B cell (primary cell): ENCODE results near the gene IL34. TPM values are rescaled to one million over a fixed set of nuclear protein-coding genes. Genes with fewer than 3 reads are reported as not detected.

ENCODE experiments used
- ATAC-seq: fragments of 200-7000 bp; cut with Tn5 transposase; one replicate; pipeline ENCODE4 v1.10.0; 2021; ENCODE audit warnings: low read depth, mild to moderate bottlenecking, moderate number of reproducible peaks, moderate library complexity
- CTCF ChIA-PET: fragments of 350-600 bp; sonication (Branson Sonifier 250); formaldehyde crosslinking; loops from one replicate; lab custom pipeline; 2021; ENCODE audit warnings: antibody characterized with exemption, inconsistent platforms; lab: Charles Lee
- POLR2A ChIA-PET: fragments of 350-600 bp; sonication (Branson Sonifier 250); formaldehyde crosslinking; loops from one replicate; lab custom pipeline; 2021; ENCODE audit warnings: antibody characterized with exemption; lab: Charles Lee
- DNase-seq: peaks from one replicate; pipeline ENCODE4 v3.0.0; 2013
- H2AFZ ChIP-seq: 2 replicates; pipeline ENCODE4 v1.6.1; 2012; ENCODE audit warnings: mild to moderate bottlenecking, low read depth, low read length; ENCODE audit not compliant: insufficient read depth, poor library complexity, severe bottlenecking
- H3K27ac ChIP-seq, 2 donors: 1 replicate in 1 of 2; 2 replicates in 1 of 2; pipeline ENCODE4 v1.5.1; 2012 to 2013; ENCODE audit warnings: low read length in 2 of 2, mild to moderate bottlenecking in 2 of 2, moderate library complexity in 1 of 2
- H3K27me3 ChIP-seq, 4 experiments: fragments of 200-600 bp in 1 of 4; sonication (generic) in 1 of 4; replicated peaks in 1 of 4; 1 replicate in 2 of 4; 2 replicates in 2 of 4; pipeline versions ENCODE4 v1.6.1 to v1.7.0; 2013 to 2016; ENCODE audit warnings: low read length in 3 of 4, mild to moderate bottlenecking in 2 of 4, mixed read lengths in 1 of 4, moderate library complexity in 1 of 4; ENCODE audit not compliant: insufficient read depth in 4 of 4, control insufficient read depth in 3 of 4; ENCODE audit errors: control extremely low read depth in 1 of 4
- H3K36me3 ChIP-seq, 2 experiments: replicated peaks in 1 of 2; 1 replicate in 1 of 2; 2 replicates in 1 of 2; pipeline versions ENCODE4 v1.6.1 to v1.7.1; 2013; ENCODE audit warnings: low read length in 1 of 2; ENCODE audit not compliant: insufficient read depth in 2 of 2, control insufficient read depth in 1 of 2; ENCODE audit errors: control extremely low read depth in 1 of 2, extremely low read depth in 1 of 2
- H3K4me1 ChIP-seq, 2 donors: fragments of 200-600 bp in 1 of 2; sonication (generic) in 1 of 2; 1 replicate in 1 of 2; 2 replicates in 1 of 2; pipeline versions ENCODE4 v1.5.1 to v1.6.1; 2013 to 2017; ENCODE audit warnings: low read length in 2 of 2; ENCODE audit not compliant: control insufficient read depth in 2 of 2, insufficient read depth in 2 of 2
- H3K4me2 ChIP-seq: replicated peaks from 2 replicates; pipeline ENCODE3; 2012; ENCODE audit warnings: mild to moderate bottlenecking, low read depth, low read length; ENCODE audit not compliant: poor library complexity, severe bottlenecking
- H3K4me3 ChIP-seq, 5 experiments: fragments of 200-600 bp in 1 of 5; sonication (generic) in 1 of 5; 1 replicate in 3 of 5; 2 replicates in 2 of 5; pipeline versions ENCODE4 v1.5.1 to v1.7.0; 2011 to 2016; ENCODE audit warnings: low read length in 4 of 5, mild to moderate bottlenecking in 4 of 5, low read depth in 2 of 5, control low read depth in 1 of 5, moderate library complexity in 1 of 5; ENCODE audit not compliant: insufficient read depth in 1 of 5; ENCODE audit errors: control extremely low read depth in 1 of 5, extremely low read depth in 1 of 5
- H3K79me2 ChIP-seq: fragments of 200-600 bp; sonication (generic); one replicate; pipeline ENCODE4 v1.6.0; 2016; ENCODE audit warnings: low read length; ENCODE audit not compliant: control insufficient read depth, insufficient read depth
- H3K9ac ChIP-seq: fragments of 200-600 bp; sonication (generic); 2 replicates; pipeline ENCODE4 v1.6.1; 2017; ENCODE audit warnings: mild to moderate bottlenecking, low read length, moderate library complexity
- H3K9me3 ChIP-seq, 3 donors: one replicate each; pipeline versions ENCODE4 v1.6.1 to v1.7.1; 2013; ENCODE audit warnings: low read length in 2 of 3; ENCODE audit not compliant: control insufficient read depth in 2 of 3, insufficient read depth in 1 of 3; ENCODE audit errors: control extremely low read depth in 1 of 3
- H4K20me1 ChIP-seq: 2 replicates; pipeline ENCODE4 v1.6.0; 2012; ENCODE audit warnings: mild to moderate bottlenecking, low read length; ENCODE audit not compliant: insufficient read depth, control insufficient read depth, poor library complexity, severe bottlenecking
- H3K27ac Mint-ChIP-seq: one replicate; pipeline ENCODE4 v1.8.0; 2021; ENCODE audit warnings: mixed read lengths
- H3K27me3 Mint-ChIP-seq: one replicate; pipeline ENCODE4 v1.8.0; 2021; ENCODE audit warnings: mixed read lengths
- H3K4me1 Mint-ChIP-seq: one replicate; pipeline ENCODE4 v1.8.0; 2021; ENCODE audit warnings: mixed read lengths
- H3K4me3 Mint-ChIP-seq: one replicate; pipeline ENCODE4 v1.8.0; 2021; ENCODE audit warnings: mixed read lengths
- H3K9me3 Mint-ChIP-seq: one replicate; pipeline ENCODE4 v1.8.0; 2022; ENCODE audit warnings: mixed read lengths; ENCODE audit not compliant: insufficient read depth
- EZH2 ChIP-seq: IDR thresholded peaks from 2 replicates; pipeline ENCODE4 v1.6.1; 2012; ENCODE audit warnings: borderline replicate concordance, low read depth, mild to moderate bottlenecking, moderate library complexity, low read length; ENCODE audit not compliant: insufficient read depth, poor library complexity, severe bottlenecking
- WGBS: methylation state at CpG from one replicate; pipeline ENCODE4 v1.1.5; 2013; ENCODE audit warnings: missing lambda C conversion rate; ENCODE audit not compliant: insufficient coverage; 5-methylcytosine and 5-hydroxymethylcytosine counted together
- intact Hi-C: fragments of 100-400 bp; cut with micrococcal nuclease; formaldehyde crosslinking; loops from one replicate; pipeline ENCODE4 v1.10.0; 2022
- polyA plus RNA-seq: library from polyadenylated mRNA; depleted of rRNA; stranded (reverse); fragments of >200 nt; gene quantifications from 2 replicates; pipeline ENCODE4 v1.2.3, GENCODE V29; 2012
- total RNA-seq, 2 donors: library from RNA; stranded (reverse); fragments of 120-200 nt in 1 of 2; gene quantifications; 1 replicate in 1 of 2; 2 replicates in 1 of 2; pipeline versions ENCODE4 v1.2.3 to v1.2.4, GENCODE V29; 2013 to 2022
- TF ChIP-seq, protein P1 (sequence below): fragments of 200-600 bp; IDR thresholded peaks from one replicate; pipeline ENCODE4 v1.8.0; 2022; ENCODE audit warnings: antibody characterized with exemption, mild to moderate bottlenecking

IL34 gene
- total and polyA plus RNA-seq, 2 donors (not counting 1 experiment from before 2014, with no cell fraction given) = 0.09 TPM; not detected in 1

- Mint-ChIP-seq H3K9me3 (no peaks in the 10 kb centered on the region), H3K4me1 (no peaks in the 10 kb centered on the region), H3K27ac (no peak overlapping the region), H3K27me3 (no peaks in the 10 kb centered on the region), H3K4me3 (no peak overlapping the region)
- Histone ChIP-seq H3K4me2 (no peak overlapping the region), H3K27ac (no peak overlapping the region), H4K20me1 (peaks cover 8% of the 10 kb centered on the region), H3K9me3 (no peaks in the 10 kb centered on the region), H3K9ac (no peak overlapping the region), H2AFZ (no peak overlapping the region), H3K4me3 (no peak overlapping the region), H3K36me3 (peaks cover 0 to 7% of the 10 kb centered on the region in 2 experiments), H3K4me1 (no peaks in the 10 kb centered on the region), H3K27me3 (no peaks in the 10 kb centered on the region), H3K79me2 (no peaks in the 10 kb centered on the region)
- DNase-seq = no peak
- TF ChIP-seq, protein P1, sequence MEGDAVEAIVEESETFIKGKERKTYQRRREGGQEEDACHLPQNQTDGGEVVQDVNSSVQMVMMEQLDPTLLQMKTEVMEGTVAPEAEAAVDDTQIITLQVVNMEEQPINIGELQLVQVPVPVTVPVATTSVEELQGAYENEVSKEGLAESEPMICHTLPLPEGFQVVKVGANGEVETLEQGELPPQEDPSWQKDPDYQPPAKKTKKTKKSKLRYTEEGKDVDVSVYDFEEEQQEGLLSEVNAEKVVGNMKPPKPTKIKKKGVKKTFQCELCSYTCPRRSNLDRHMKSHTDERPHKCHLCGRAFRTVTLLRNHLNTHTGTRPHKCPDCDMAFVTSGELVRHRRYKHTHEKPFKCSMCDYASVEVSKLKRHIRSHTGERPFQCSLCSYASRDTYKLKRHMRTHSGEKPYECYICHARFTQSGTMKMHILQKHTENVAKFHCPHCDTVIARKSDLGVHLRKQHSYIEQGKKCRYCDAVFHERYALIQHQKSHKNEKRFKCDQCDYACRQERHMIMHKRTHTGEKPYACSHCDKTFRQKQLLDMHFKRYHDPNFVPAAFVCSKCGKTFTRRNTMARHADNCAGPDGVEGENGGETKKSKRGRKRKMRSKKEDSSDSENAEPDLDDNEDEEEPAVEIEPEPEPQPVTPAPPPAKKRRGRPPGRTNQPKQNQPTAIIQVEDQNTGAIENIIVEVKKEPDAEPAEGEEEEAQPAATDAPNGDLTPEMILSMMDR = no peak
- no peak for TF ChIP-seq EZH2
- intact Hi-C loops = no loop called here
- ChIA-PET POLR2A (no interaction called here), CTCF (no interaction called here)
- 95% methylated on average over 17 of the region's 17 CpGs for WGBS
- no peak for ATAC-seq
Observed at GRCh38 chr16:70699696-70700095, 53.3 kb downstream of the IL34 start.

- H3K79me2 ChIP-seq = no peaks in the 10 kb centered on the region
- no peaks in the 10 kb centered on the region for H3K4me1 Mint-ChIP-seq
- no peak overlapping the region for H3K9ac ChIP-seq
- ATAC-seq (no peak), DNase-seq (no peak)
- no peak overlapping the region for H3K4me3 ChIP-seq
- H4K20me1 ChIP-seq = peaks cover 8% of the 10 kb centered on the region
- peaks cover 0 to 6% of the 10 kb centered on the region in 2 experiments for H3K36me3 ChIP-seq
- POLR2A ChIA-PET = no interaction called here
- no peaks in the 10 kb centered on the region for H3K9me3 Mint-ChIP-seq
- TF ChIP-seq, protein P1 = no peak
- H2AFZ ChIP-seq = no peak overlapping the region
- H3K27me3 ChIP-seq = no peaks in the 10 kb centered on the region
- no peak overlapping the region for H3K27ac Mint-ChIP-seq
- H3K4me2 ChIP-seq = no peak overlapping the region
- 83% methylated on average over 18 of the region's 30 CpGs for WGBS
- H3K9me3 ChIP-seq = no peaks in the 10 kb centered on the region
- intact Hi-C loops = no loop called here
- H3K27me3 Mint-ChIP-seq = no peaks in the 10 kb centered on the region
- no peaks in the 10 kb centered on the region for H3K4me1 ChIP-seq
- CTCF ChIA-PET = no interaction called here
- no peak overlapping the region for H3K4me3 Mint-ChIP-seq
- H3K27ac ChIP-seq = no peak overlapping the region
Observed at GRCh38 chr16:70700101-70701020, 54.0 kb downstream of the IL34 start.
